Neural cell (in vitro differentiated cells): ENCODE results near the gene LRP8. TPM values are rescaled to one million over a fixed set of nuclear protein-coding genes. Genes with fewer than 3 reads are reported as not detected.
"Not testable (repeated sequence)": the region's sequence is repeated elsewhere in the genome, so short reads cannot be mapped to it uniquely, and the experiment has no call there.

ENCODE experiments used
- H2AFZ ChIP-seq: fragments of 200-600, 300-800 bp; sonication (generic), shearing (Covaris generic); 2 replicates; pipeline ENCODE4 v1.6.0; 2014; ENCODE audit warnings: low read depth, mild to moderate bottlenecking, antibody characterized with exemption, low read length, moderate library complexity
- H3F3A ChIP-seq: fragments of 200-600 bp; shearing (Covaris generic); 2 replicates; pipeline ENCODE4 v1.6.1; 2016; ENCODE audit warnings: mild to moderate bottlenecking, moderate library complexity, mixed read lengths, antibody characterized with exemption, low read length; ENCODE audit not compliant: insufficient read depth, poor library complexity, severe bottlenecking
- H3K27ac ChIP-seq: fragments of 200-600, 300-800 bp; sonication (generic), shearing (Covaris generic); 2 replicates; pipeline ENCODE4 v1.5.1; 2014; ENCODE audit warnings: mild to moderate bottlenecking, low read length, moderate library complexity
- H3K27me3 ChIP-seq: fragments of 300-800, 200-600 bp; sonication (generic), shearing (Covaris generic); 2 replicates; pipeline ENCODE4 v1.6.0; 2014; ENCODE audit warnings: mild to moderate bottlenecking, low read depth, low read length, moderate library complexity; ENCODE audit not compliant: insufficient read depth
- H3K36me3 ChIP-seq: fragments of 300-800, 200-600 bp; sonication (generic), shearing (Covaris generic); 2 replicates; pipeline ENCODE4 v1.5.1; 2014; ENCODE audit warnings: mild to moderate bottlenecking, antibody characterized with exemption, low read length, moderate library complexity; ENCODE audit not compliant: insufficient read depth
- H3K4me2 ChIP-seq: fragments of 300-800, 200-600 bp; sonication (generic), shearing (Covaris generic); 2 replicates; pipeline ENCODE4 v1.6.0; 2014; ENCODE audit warnings: mild to moderate bottlenecking, low read length
- H3K4me3 ChIP-seq: fragments of 300-800, 200-600 bp; sonication (generic), shearing (Covaris generic); 2 replicates; pipeline ENCODE4 v1.5.1; 2014; ENCODE audit warnings: mild to moderate bottlenecking, low read length, moderate library complexity
- H3K79me2 ChIP-seq: fragments of 200-600 bp; shearing (Covaris generic); replicated peaks from 2 replicates; pipeline ENCODE4 v1.6.0; 2014; ENCODE audit warnings: mild to moderate bottlenecking, low read length, moderate library complexity; ENCODE audit not compliant: insufficient read depth
- H3K9ac ChIP-seq: fragments of 300-800, 200-600 bp; sonication (generic), shearing (Covaris generic); 2 replicates; pipeline ENCODE4 v1.6.1; 2016; ENCODE audit warnings: mild to moderate bottlenecking, low read length, mixed read lengths
- H3K9me2 ChIP-seq: fragments of 200-600 bp; shearing (Covaris generic); 2 replicates; pipeline ENCODE4 v1.6.1; 2016; ENCODE audit warnings: mild to moderate bottlenecking, low read length, mixed read lengths; ENCODE audit not compliant: insufficient read depth
- H3K9me3 ChIP-seq: fragments of 200-600, 300-800 bp; sonication (generic), shearing (Covaris generic); 2 replicates; pipeline ENCODE4 v1.6.1; 2016; ENCODE audit warnings: mild to moderate bottlenecking, mixed run types, low read length, moderate library complexity, mixed read lengths
- H4K20me1 ChIP-seq: fragments of 200-600 bp; shearing (Covaris generic); 2 replicates; pipeline ENCODE4 v1.6.1; 2016; ENCODE audit warnings: mild to moderate bottlenecking, mixed run types; ENCODE audit not compliant: insufficient read depth
- EP300 ChIP-seq: fragments of 450-650 bp; conservative IDR thresholded peaks from 2 replicates; pipeline ENCODE4 v1.6.1; 2014; ENCODE audit warnings: antibody characterized with exemption, mild to moderate bottlenecking, moderate library complexity; ENCODE audit not compliant: poor library complexity, severe bottlenecking
- EZH2 ChIP-seq: fragments of 200-600, 300-800 bp; shearing (Covaris generic), sonication (generic); IDR thresholded peaks from 2 replicates; pipeline ENCODE4 v1.6.1; 2014; ENCODE audit warnings: antibody characterized with exemption, low read length, borderline replicate concordance, mild to moderate bottlenecking; ENCODE audit not compliant: insufficient read depth, poor library complexity, severe bottlenecking
- MXI1 ChIP-seq: fragments of 450-650 bp; conservative IDR thresholded peaks from 2 replicates; pipeline ENCODE4 v1.6.1; 2014; ENCODE audit warnings: antibody characterized with exemption, mild to moderate bottlenecking; ENCODE audit not compliant: poor library complexity, severe bottlenecking
- POLR2AphosphoS5 ChIP-seq: IDR thresholded peaks from 2 replicates; pipeline ENCODE4 v1.6.1; 2012
- RAD21 ChIP-seq: fragments of 450-650 bp; conservative IDR thresholded peaks from 2 replicates; pipeline ENCODE4 v1.6.1; 2014; ENCODE audit warnings: antibody characterized with exemption, mild to moderate bottlenecking, moderate library complexity
- SMC3 ChIP-seq: fragments of 450-650 bp; conservative IDR thresholded peaks from 2 replicates; pipeline ENCODE4 v1.6.1; 2014; ENCODE audit warnings: antibody characterized with exemption, mild to moderate bottlenecking, moderate library complexity; ENCODE audit not compliant: poor library complexity
- TAF1 ChIP-seq: IDR thresholded peaks from 2 replicates; pipeline ENCODE4 v1.6.1; 2012; ENCODE audit warnings: low read depth
- polyA plus RNA-seq: library from polyadenylated mRNA; depleted of rRNA; stranded (reverse); fragments of >200 nt; gene quantifications from 2 replicates; pipeline ENCODE4 v1.2.3, GENCODE V29; 2014
- TF ChIP-seq, protein P1 (sequence below): fragments of 450-650 bp; IDR thresholded peaks from 2 replicates; pipeline ENCODE4 v1.5.1; 2014; ENCODE audit warnings: antibody characterized with exemption, mild to moderate bottlenecking, moderate library complexity; ENCODE audit not compliant: poor library complexity, severe bottlenecking
- TF ChIP-seq, protein P2 (sequence below): IDR thresholded peaks from 2 replicates; pipeline ENCODE4 v1.6.1; 2012; ENCODE audit warnings: borderline replicate concordance

LRP8 gene
- polyA plus RNA-seq, 1 donor from 2014 or later = 65.8 TPM

DNA sequence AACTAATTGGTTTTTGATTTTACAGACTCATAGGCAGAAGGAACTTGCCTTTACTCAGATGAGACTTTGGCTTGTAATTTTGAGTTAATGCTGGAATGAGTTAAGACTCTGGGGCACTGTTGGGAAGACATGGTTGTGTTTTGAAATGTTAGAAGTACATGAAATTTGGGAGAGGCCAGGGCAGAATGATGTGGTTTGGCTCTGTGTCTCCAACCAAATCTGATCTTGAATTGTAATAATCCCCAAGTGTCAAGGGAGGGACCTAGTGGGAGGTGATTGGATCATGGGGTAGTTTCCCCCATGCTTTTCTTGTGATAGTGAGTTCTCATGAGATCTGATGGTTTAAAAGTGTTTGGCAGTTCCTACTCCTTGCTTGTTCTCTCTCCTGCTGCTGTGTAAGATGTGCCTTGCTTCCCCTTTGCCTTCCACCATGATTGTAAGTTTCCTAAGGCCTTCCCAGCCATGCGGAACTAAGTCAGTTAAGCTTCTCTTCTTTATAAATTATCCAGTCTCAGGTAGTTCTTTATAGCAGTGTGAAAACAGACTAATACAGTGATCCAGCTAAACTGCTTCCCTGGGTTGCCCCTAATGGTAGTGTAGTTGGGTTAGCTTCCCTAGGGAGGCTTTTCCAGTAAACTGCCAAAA is 121.0 kb downstream of the LRP8 start:
- TF ChIP-seq SMC3 (no peak), TAF1 (no peak), EP300 (no peak), EZH2 (no peak), POLR2AphosphoS5 (no peak), MXI1 (no peak), RAD21 (no peak)
- TF ChIP-seq, protein P1, sequence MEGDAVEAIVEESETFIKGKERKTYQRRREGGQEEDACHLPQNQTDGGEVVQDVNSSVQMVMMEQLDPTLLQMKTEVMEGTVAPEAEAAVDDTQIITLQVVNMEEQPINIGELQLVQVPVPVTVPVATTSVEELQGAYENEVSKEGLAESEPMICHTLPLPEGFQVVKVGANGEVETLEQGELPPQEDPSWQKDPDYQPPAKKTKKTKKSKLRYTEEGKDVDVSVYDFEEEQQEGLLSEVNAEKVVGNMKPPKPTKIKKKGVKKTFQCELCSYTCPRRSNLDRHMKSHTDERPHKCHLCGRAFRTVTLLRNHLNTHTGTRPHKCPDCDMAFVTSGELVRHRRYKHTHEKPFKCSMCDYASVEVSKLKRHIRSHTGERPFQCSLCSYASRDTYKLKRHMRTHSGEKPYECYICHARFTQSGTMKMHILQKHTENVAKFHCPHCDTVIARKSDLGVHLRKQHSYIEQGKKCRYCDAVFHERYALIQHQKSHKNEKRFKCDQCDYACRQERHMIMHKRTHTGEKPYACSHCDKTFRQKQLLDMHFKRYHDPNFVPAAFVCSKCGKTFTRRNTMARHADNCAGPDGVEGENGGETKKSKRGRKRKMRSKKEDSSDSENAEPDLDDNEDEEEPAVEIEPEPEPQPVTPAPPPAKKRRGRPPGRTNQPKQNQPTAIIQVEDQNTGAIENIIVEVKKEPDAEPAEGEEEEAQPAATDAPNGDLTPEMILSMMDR = no peak
- TF ChIP-seq, protein P2, sequence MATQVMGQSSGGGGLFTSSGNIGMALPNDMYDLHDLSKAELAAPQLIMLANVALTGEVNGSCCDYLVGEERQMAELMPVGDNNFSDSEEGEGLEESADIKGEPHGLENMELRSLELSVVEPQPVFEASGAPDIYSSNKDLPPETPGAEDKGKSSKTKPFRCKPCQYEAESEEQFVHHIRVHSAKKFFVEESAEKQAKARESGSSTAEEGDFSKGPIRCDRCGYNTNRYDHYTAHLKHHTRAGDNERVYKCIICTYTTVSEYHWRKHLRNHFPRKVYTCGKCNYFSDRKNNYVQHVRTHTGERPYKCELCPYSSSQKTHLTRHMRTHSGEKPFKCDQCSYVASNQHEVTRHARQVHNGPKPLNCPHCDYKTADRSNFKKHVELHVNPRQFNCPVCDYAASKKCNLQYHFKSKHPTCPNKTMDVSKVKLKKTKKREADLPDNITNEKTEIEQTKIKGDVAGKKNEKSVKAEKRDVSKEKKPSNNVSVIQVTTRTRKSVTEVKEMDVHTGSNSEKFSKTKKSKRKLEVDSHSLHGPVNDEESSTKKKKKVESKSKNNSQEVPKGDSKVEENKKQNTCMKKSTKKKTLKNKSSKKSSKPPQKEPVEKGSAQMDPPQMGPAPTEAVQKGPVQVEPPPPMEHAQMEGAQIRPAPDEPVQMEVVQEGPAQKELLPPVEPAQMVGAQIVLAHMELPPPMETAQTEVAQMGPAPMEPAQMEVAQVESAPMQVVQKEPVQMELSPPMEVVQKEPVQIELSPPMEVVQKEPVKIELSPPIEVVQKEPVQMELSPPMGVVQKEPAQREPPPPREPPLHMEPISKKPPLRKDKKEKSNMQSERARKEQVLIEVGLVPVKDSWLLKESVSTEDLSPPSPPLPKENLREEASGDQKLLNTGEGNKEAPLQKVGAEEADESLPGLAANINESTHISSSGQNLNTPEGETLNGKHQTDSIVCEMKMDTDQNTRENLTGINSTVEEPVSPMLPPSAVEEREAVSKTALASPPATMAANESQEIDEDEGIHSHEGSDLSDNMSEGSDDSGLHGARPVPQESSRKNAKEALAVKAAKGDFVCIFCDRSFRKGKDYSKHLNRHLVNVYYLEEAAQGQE = no peak
- Histone ChIP-seq H3K4me2 (no peak overlapping the region), H3F3A (no peaks in the 10 kb centered on the region), H3K4me3 (no peak overlapping the region), H3K27me3 (no peaks in the 10 kb centered on the region), H3K9me3 (peaks cover 5% of the 10 kb centered on the region), H3K27ac (no peak overlapping the region), H3K79me2 (no peaks in the 10 kb centered on the region), H3K9me2 (no peaks in the 10 kb centered on the region), H2AFZ (no peak overlapping the region), H4K20me1 (no peaks in the 10 kb centered on the region), H3K9ac (no peak overlapping the region), H3K36me3 (no peaks in the 10 kb centered on the region)

DNA sequence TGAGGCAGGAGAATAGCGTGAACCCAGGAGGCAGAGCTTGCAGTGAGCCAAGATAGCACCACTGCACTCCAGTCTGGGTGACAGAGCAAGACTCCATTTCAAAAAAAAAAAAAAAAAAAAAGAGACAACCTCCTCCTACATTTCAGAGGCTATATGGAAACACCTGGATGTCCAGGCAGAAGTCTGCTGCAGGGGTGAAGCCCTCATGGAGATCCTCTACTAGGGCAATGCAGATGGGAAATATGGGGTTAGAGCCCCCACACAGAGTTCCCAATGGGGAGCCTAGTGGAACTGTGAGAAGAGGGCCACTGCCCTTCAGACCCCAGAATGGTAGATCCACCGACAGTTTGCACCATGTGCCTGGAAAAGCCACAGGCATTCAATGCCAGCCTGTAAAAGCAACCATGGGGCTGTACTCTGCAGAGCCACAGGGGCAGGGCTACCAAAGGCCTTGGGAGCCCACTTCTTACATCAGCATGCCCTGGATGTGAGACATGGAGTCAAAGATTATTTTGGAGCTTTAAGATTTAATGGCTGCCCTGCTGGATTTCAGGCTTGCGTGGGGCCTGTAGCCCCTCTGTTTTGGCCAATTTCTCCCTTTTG is 121.7 kb downstream of the LRP8 start:
- not testable (repeated sequence) for H3K4me2 ChIP-seq, H3K79me2 ChIP-seq, H3K9me3 ChIP-seq, H3K27ac ChIP-seq, H3K9me2 ChIP-seq, H3F3A ChIP-seq, H3K4me3 ChIP-seq, H4K20me1 ChIP-seq, H3K27me3 ChIP-seq, H2AFZ ChIP-seq, H3K36me3 ChIP-seq, H3K9ac ChIP-seq

DNA sequence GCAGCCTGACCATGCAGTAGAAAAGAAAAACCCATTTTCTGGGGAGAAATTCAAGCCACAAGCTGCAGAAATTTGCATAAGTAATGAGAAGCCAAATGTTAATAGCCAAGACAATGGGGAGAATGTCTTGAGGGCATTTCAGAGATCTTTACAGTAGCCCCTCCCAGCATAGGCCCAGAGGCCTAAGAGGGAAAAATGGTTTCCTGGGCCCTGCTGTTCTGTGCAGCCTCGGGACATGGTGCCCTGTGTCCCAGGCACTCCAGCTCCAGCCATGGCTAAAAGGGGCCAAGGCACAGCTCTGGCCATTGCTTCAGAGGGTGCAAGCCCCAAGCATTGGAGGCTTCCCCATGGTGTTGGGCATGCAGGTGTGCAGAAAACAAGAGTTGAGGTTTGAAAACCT is 122.4 kb downstream of the LRP8 start:
- H3K36me3 ChIP-seq, H2AFZ ChIP-seq, H3K4me3 ChIP-seq, H3K79me2 ChIP-seq, H3K9ac ChIP-seq, H3F3A ChIP-seq, H3K27me3 ChIP-seq, H3K9me3 ChIP-seq, H3K9me2 ChIP-seq, H3K27ac ChIP-seq, H3K4me2 ChIP-seq, H4K20me1 ChIP-seq: not testable (repeated sequence)
